ENCODE measurements around the gene SIPA1L3. TPM values are rescaled to one million over a fixed set of nuclear protein-coding genes. Genes with fewer than 3 reads are reported as not detected.

SIPA1L3 gene
- total and polyA plus RNA-seq, 4 donors = 9.6 to 50.5 (median 27.6) TPM

GRCh38 chr19:37877147-37877546 is 29.9 kb upstream of the SIPA1L3 start:
- ATAC-seq (ENCODE audit: insufficient read depth, low FRiP score) = no peak
- Histone ChIP-seq H3K36me3 (ENCODE audit: control insufficient read depth in 4 of 4, insufficient read depth in 4 of 4, low read length in 4 of 4) (no peaks in the 10 kb centered on the region), H3K9me3 (ENCODE audit: control insufficient read depth in 4 of 4, insufficient read depth in 3 of 4, low read length in 3 of 4) (peaks cover 0 to 2% (median 0%) of the 10 kb centered on the region in 4 donors), H3K9ac (ENCODE audit: insufficient read depth in 1 of 2, low read length in 2 of 2) (no peak overlapping the region), H3K27me3 (ENCODE audit: control insufficient read depth in 3 of 3, insufficient read depth in 3 of 3, low read length in 2 of 3) (no peaks in the 10 kb centered on the region), H3K4me1 (ENCODE audit: control insufficient read depth in 5 of 5, insufficient read depth in 5 of 5, low read length in 5 of 5) (no peaks in the 10 kb centered on the region), H3K4me3 (no peak overlapping the region), H3K27ac (ENCODE audit: low read depth in 1 of 2, low read length in 1 of 2) (no peak overlapping the region)
- TF ChIP-seq CTCF (IDR thresholded peaks at IDR 0.05; ENCODE audit: control extremely low read depth, extremely low read depth) = no peak
- DNase-seq = no peak
- 88 to 90% methylated on average over 3 of the region's 3 CpGs for WGBS, 2 donors

- no peak for TF ChIP-seq CTCF (IDR thresholded peaks at IDR 0.05; ENCODE audit: control extremely low read depth, extremely low read depth)
- Histone ChIP-seq H3K4me1 (ENCODE audit: control insufficient read depth in 5 of 5, insufficient read depth in 5 of 5, low read length in 5 of 5) (no peaks in the 10 kb centered on the region), H3K36me3 (ENCODE audit: control insufficient read depth in 4 of 4, insufficient read depth in 4 of 4, low read length in 4 of 4) (no peaks in the 10 kb centered on the region), H3K9me3 (ENCODE audit: control insufficient read depth in 4 of 4, insufficient read depth in 3 of 4, low read length in 3 of 4) (peaks cover 0 to 9% (median 0%) of the 10 kb centered on the region in 4 donors), H3K27me3 (ENCODE audit: control insufficient read depth in 3 of 3, insufficient read depth in 3 of 3, low read length in 2 of 3) (no peaks in the 10 kb centered on the region), H3K4me3 (no peak overlapping the region), H3K27ac (ENCODE audit: low read depth in 1 of 2, low read length in 1 of 2) (no peak overlapping the region), H3K9ac (ENCODE audit: insufficient read depth in 1 of 2, low read length in 2 of 2) (no peak overlapping the region)
- 95% methylated on average over 1 of the region's 1 CpG for WGBS, 2 donors
- DNase-seq (no peak), ATAC-seq (ENCODE audit: insufficient read depth, low FRiP score) (no peak)
These were observed 21.6 kb upstream of the SIPA1L3 start for GRCh38 chr19:37885392-37885791.

GRCh38 chr19:37886571-37886970 is 20.4 kb upstream of the SIPA1L3 start:
- ATAC-seq (ENCODE audit: insufficient read depth, low FRiP score) = no peak
- no peak for TF ChIP-seq CTCF (IDR thresholded peaks at IDR 0.05; ENCODE audit: control extremely low read depth, extremely low read depth)
- WGBS, 2 donors = 72 to 73% methylated on average over 1 of the region's 1 CpG
- H3K4me3 ChIP-seq = no peak overlapping the region
- no peaks in the 10 kb centered on the region for H3K27me3 ChIP-seq (ENCODE audit: control insufficient read depth in 3 of 3, insufficient read depth in 3 of 3, low read length in 2 of 3)
- no peak overlapping the region for H3K9ac ChIP-seq (ENCODE audit: insufficient read depth in 1 of 2, low read length in 2 of 2)
- no peak for DNase-seq
- no peaks in the 10 kb centered on the region for H3K36me3 ChIP-seq (ENCODE audit: control insufficient read depth in 4 of 4, insufficient read depth in 4 of 4, low read length in 4 of 4)
- no peaks in the 10 kb centered on the region for H3K4me1 ChIP-seq (ENCODE audit: control insufficient read depth in 5 of 5, insufficient read depth in 5 of 5, low read length in 5 of 5)
- no peak overlapping the region for H3K27ac ChIP-seq (ENCODE audit: low read depth in 1 of 2, low read length in 1 of 2)
- H3K9me3 ChIP-seq (ENCODE audit: control insufficient read depth in 4 of 4, insufficient read depth in 3 of 4, low read length in 3 of 4) = peaks cover 0 to 9% (median 0%) of the 10 kb centered on the region in 4 donors

Data from lung (tissue), 12 donors.